Activated CD8-positive, alpha-beta memory T cell treated with anti-CD3 and anti-CD28 coated beads, Interleukin-2, amount 10 ng/mL, durations not matched to agents 7 days and 5 days (primary cell): ENCODE measurements around the gene IDH2. TPM values are rescaled to one million over a fixed set of nuclear protein-coding genes. Genes with fewer than 3 reads are reported as not detected.
A peak's percentile ranks its signal among the peaks of the same experiment; 100 is the strongest.

Source experiments
- ATAC-seq: fragments of 150-1000 bp; cut with Tn5 transposase; one replicate; pipeline ENCODE4 v1.10.0; 2021; ENCODE audit warnings: moderate library complexity
- CTCF ChIA-PET: fragments of 350-600 bp; sonication (Branson Sonifier 250); formaldehyde crosslinking; loops from one replicate; lab custom pipeline; 2021; ENCODE audit warnings: antibody characterized with exemption; lab: Charles Lee
- DNase-seq: peaks from one replicate; pipeline ENCODE4 v3.0.0-alpha.2; 2020
- H3K27ac Mint-ChIP-seq: one replicate; pipeline ENCODE4 v1.8.0; 2021; ENCODE audit warnings: mild to moderate bottlenecking, mixed read lengths
- H3K27me3 Mint-ChIP-seq: one replicate; pipeline ENCODE4 v1.8.0; 2021; ENCODE audit warnings: mixed read lengths
- H3K36me3 Mint-ChIP-seq: one replicate; pipeline ENCODE4 v1.8.0; 2021; ENCODE audit warnings: mild to moderate bottlenecking, mixed read lengths
- H3K4me1 Mint-ChIP-seq: one replicate; pipeline ENCODE4 v1.8.0; 2021; ENCODE audit warnings: mixed read lengths
- H3K4me3 Mint-ChIP-seq: one replicate; pipeline ENCODE4 v1.8.0; 2021; ENCODE audit warnings: mild to moderate bottlenecking, moderate library complexity, mixed read lengths
- H3K9me3 Mint-ChIP-seq: one replicate; pipeline ENCODE4 v1.8.0; 2022; ENCODE audit warnings: low read depth, mixed read lengths
- total RNA-seq, 2 experiments: library from RNA; stranded (reverse); gene quantifications; one replicate each; pipeline ENCODE4 v1.2.3, GENCODE V29; 2021

Gene IDH2
- total RNA-seq, 2 experiments from 2014 or later = 196 to 293 TPM

- Mint-ChIP-seq H3K9me3 (no peaks in the 10 kb centered on the region), H3K27ac (no peak overlapping the region), H3K27me3 (no peaks in the 10 kb centered on the region), H3K36me3 (peaks cover 62% of the 10 kb centered on the region), H3K4me3 (no peak overlapping the region), H3K4me1 (peaks cover 30% of the 10 kb centered on the region)
- no peak for DNase-seq
- ATAC-seq = no peak
- CTCF ChIA-PET = no interaction called here
Observed at GRCh38 chr15:90090226-90090848, 11.9 kb downstream of the IDH2 start.

GRCh38 chr15:90087454-90088154, 14.7 kb downstream of the IDH2 start:
- Mint-ChIP-seq H3K4me1 (peaks cover 14% of the 10 kb centered on the region), H3K27ac (no peak overlapping the region)
- peak; percentile 54 for DNase-seq

GRCh38 chr15:90086868-90087268, 15.4 kb downstream of the IDH2 start:
- DNase-seq (peak; percentile 69), ATAC-seq (peak; percentile 71)
- no peak overlapping the region for H3K4me3 Mint-ChIP-seq
- CTCF ChIA-PET = interaction anchor here (0.6 to 3.3 kb wide), 17 partner anchors 8 to 326 kb away, joined by 3 to 19 read pairs (median 5); partner anchors contain the start of genes AP3S2 and IDH2
- H3K36me3 Mint-ChIP-seq = peaks cover 59% of the 10 kb centered on the region
- peaks cover 14% of the 10 kb centered on the region for H3K4me1 Mint-ChIP-seq
- H3K27ac Mint-ChIP-seq = no peak overlapping the region
- H3K27me3 Mint-ChIP-seq = no peaks in the 10 kb centered on the region
- no peaks in the 10 kb centered on the region for H3K9me3 Mint-ChIP-seq

More at GRCh38 chr15:90087454-90088154, 14.7 kb downstream of the IDH2 start:
- no peak overlapping the region for H3K4me3 Mint-ChIP-seq
- peak; percentile 37 for ATAC-seq
- no peaks in the 10 kb centered on the region for H3K9me3 Mint-ChIP-seq
- CTCF ChIA-PET = interaction anchor here (0.7 to 3.3 kb wide), 19 partner anchors 9 to 591 kb away, joined by 3 to 19 read pairs (median 5); partner anchors contain the start of genes AP3S2 and IDH2
- H3K27me3 Mint-ChIP-seq = no peaks in the 10 kb centered on the region
- peaks cover 57% of the 10 kb centered on the region for H3K36me3 Mint-ChIP-seq

- ATAC-seq = no peak
- Mint-ChIP-seq H3K9me3 (no peaks in the 10 kb centered on the region), H3K36me3 (peaks cover 53% of the 10 kb centered on the region), H3K27me3 (no peaks in the 10 kb centered on the region), H3K27ac (no peak overlapping the region), H3K4me3 (no peak overlapping the region), H3K4me1 (peaks cover 14% of the 10 kb centered on the region)
- no peak for DNase-seq
- CTCF ChIA-PET = interaction anchor here (1.3 to 3.3 kb wide), 6 partner anchors 14 to 325 kb away, joined by 4 to 19 read pairs (median 8); partner anchors contain the start of gene IDH2
Observed at GRCh38 chr15:90085565-90085964, 16.7 kb downstream of the IDH2 start.

GRCh38 chr15:90084876-90085423, 17.3 kb downstream of the IDH2 start:
- H3K4me1 Mint-ChIP-seq = peaks cover 14% of the 10 kb centered on the region
- no peaks in the 10 kb centered on the region for H3K27me3 Mint-ChIP-seq
- no peaks in the 10 kb centered on the region for H3K9me3 Mint-ChIP-seq
- H3K4me3 Mint-ChIP-seq = no peak overlapping the region
- H3K36me3 Mint-ChIP-seq = peaks cover 50% of the 10 kb centered on the region
- no peak for ATAC-seq
- H3K27ac Mint-ChIP-seq = no peak overlapping the region
- no peak for DNase-seq
- CTCF ChIA-PET = interaction anchor here (1.1 to 3.3 kb wide), 2 partner anchors 15 to 187 kb away, joined by 4 to 19 read pairs; no protein-coding TSS in a partner anchor

- H3K9me3 Mint-ChIP-seq = no peaks in the 10 kb centered on the region
- no peak for ATAC-seq
- H3K4me3 Mint-ChIP-seq = no peak overlapping the region
- peaks cover 14% of the 10 kb centered on the region for H3K4me1 Mint-ChIP-seq
- H3K27ac Mint-ChIP-seq = no peak overlapping the region
- H3K27me3 Mint-ChIP-seq = no peaks in the 10 kb centered on the region
- CTCF ChIA-PET = interaction anchor here (1.1 to 1.9 kb wide), 2 partner anchors 14 to 186 kb away, joined by 4 to 5 read pairs; no protein-coding TSS in a partner anchor
- H3K36me3 Mint-ChIP-seq = peaks cover 43% of the 10 kb centered on the region
- no peak for DNase-seq
Observed at GRCh38 chr15:90083954-90084607, 18.2 kb downstream of the IDH2 start.

- H3K9me3 Mint-ChIP-seq = no peaks in the 10 kb centered on the region
- peaks cover 12% of the 10 kb centered on the region for H3K4me1 Mint-ChIP-seq
- H3K36me3 Mint-ChIP-seq = peaks cover 39% of the 10 kb centered on the region
- CTCF ChIA-PET = interaction anchor here (1.2 to 1.9 kb wide), 2 partner anchors 13 to 322 kb away, joined by 3 to 5 read pairs; no protein-coding TSS in a partner anchor
- H3K4me3 Mint-ChIP-seq = no peak overlapping the region
- no peak overlapping the region for H3K27ac Mint-ChIP-seq
- DNase-seq = no peak
- no peak for ATAC-seq
- H3K27me3 Mint-ChIP-seq = no peaks in the 10 kb centered on the region
Observed at GRCh38 chr15:90083419-90083818, 18.8 kb downstream of the IDH2 start.

GRCh38 chr15:90082140-90082715, 20.0 kb downstream of the IDH2 start:
- CTCF ChIA-PET = interaction anchor here (0.6 to 1.2 kb wide), 2 partner anchors 240 to 321 kb away, joined by 3 to 4 read pairs; no protein-coding TSS in a partner anchor
- no peak for DNase-seq
- Mint-ChIP-seq H3K36me3 (peaks cover 28% of the 10 kb centered on the region), H3K27me3 (no peaks in the 10 kb centered on the region), H3K4me3 (no peak overlapping the region), H3K9me3 (no peaks in the 10 kb centered on the region), H3K4me1 (peaks cover 6% of the 10 kb centered on the region), H3K27ac (no peak overlapping the region)
- no peak for ATAC-seq

- Mint-ChIP-seq H3K27ac (no peak overlapping the region), H3K4me1 (peaks cover 3% of the 10 kb centered on the region), H3K9me3 (no peaks in the 10 kb centered on the region), H3K36me3 (peaks cover 22% of the 10 kb centered on the region), H3K27me3 (no peaks in the 10 kb centered on the region), H3K4me3 (no peak overlapping the region)
- ATAC-seq (no peak), DNase-seq (no peak)
- CTCF ChIA-PET = interaction anchor here (2.0 kb wide), 1 partner anchor 18 kb away, joined by 5 read pairs; no protein-coding TSS in a partner anchor
Observed at GRCh38 chr15:90080818-90081393, 21.4 kb downstream of the IDH2 start.

GRCh38 chr15:90080458-90080755, 21.9 kb downstream of the IDH2 start:
- CTCF ChIA-PET = interaction anchor here (1.0 to 2.0 kb wide), 2 partner anchors 19 to 330 kb away, joined by 3 to 5 read pairs; partner anchors contain the start of gene MESP1
- H3K27ac Mint-ChIP-seq = no peak overlapping the region
- H3K9me3 Mint-ChIP-seq = no peaks in the 10 kb centered on the region
- no peak for ATAC-seq
- H3K27me3 Mint-ChIP-seq = no peaks in the 10 kb centered on the region
- no peak for DNase-seq
- peaks cover 19% of the 10 kb centered on the region for H3K36me3 Mint-ChIP-seq
- H3K4me1 Mint-ChIP-seq = peaks cover 5% of the 10 kb centered on the region
- H3K4me3 Mint-ChIP-seq = no peak overlapping the region

GRCh38 chr15:90079619-90080457, 22.4 kb downstream of the IDH2 start:
- H3K4me1 Mint-ChIP-seq = peaks cover 5% of the 10 kb centered on the region
- no peaks in the 10 kb centered on the region for H3K9me3 Mint-ChIP-seq
- no peak overlapping the region for H3K4me3 Mint-ChIP-seq
- ATAC-seq (no peak), DNase-seq (no peak)
- CTCF ChIA-PET = interaction anchor here (1.0 to 2.0 kb wide), 5 partner anchors 8 to 329 kb away, joined by 3 to 5 read pairs (median 4); partner anchors contain the start of gene MESP1
- H3K27ac Mint-ChIP-seq = no peak overlapping the region
- peaks cover 18% of the 10 kb centered on the region for H3K36me3 Mint-ChIP-seq
- no peaks in the 10 kb centered on the region for H3K27me3 Mint-ChIP-seq
